GM10266 (cell line): ENCODE data around the gene KCTD10.

Experiments
- DNase-seq: peaks from one replicate; pipeline ENCODE4 v3.0.0; 2012; ENCODE audit errors: extremely low spot score
- TF ChIP-seq, protein P1 (sequence below): IDR thresholded peaks from 2 replicates; pipeline ENCODE4 v1.5.1; 2012; ENCODE audit warnings: mild to moderate bottlenecking, low read depth; ENCODE audit not compliant: control insufficient read depth, insufficient read depth; ENCODE audit errors: missing control alignments

KCTD10 gene

DNA sequence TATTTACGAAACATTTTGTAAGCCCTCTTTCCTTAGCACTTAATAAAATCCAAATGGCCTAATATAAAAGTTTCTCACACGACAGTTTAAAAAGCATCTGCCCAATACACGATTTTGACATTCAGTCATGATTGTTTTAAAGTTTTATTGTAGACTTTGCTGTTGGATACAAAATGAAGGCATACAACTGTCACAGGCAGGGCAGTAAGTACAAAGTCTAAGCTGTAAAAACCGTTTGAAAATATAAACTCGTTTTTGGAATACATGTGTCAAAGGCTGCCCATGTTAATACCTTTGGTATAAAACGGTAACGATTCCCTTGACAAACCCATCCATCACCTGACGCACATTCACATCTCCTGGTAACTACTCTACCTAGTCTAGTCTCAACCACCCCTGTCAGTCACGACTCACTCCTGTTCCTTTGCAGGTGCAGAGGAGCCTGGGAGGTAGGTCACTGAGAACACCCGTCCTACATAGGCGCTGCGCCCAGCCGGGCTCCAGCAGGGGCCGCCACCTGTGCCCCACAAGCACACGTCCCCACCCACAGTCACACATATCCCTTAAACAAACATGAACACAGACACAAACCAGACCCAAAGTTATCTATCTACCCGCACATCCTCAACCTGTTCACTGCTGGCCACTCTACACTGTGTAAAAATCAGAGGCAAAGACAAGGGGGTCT is 27.1 kb downstream of the KCTD10 start:
- TF ChIP-seq, protein P1, sequence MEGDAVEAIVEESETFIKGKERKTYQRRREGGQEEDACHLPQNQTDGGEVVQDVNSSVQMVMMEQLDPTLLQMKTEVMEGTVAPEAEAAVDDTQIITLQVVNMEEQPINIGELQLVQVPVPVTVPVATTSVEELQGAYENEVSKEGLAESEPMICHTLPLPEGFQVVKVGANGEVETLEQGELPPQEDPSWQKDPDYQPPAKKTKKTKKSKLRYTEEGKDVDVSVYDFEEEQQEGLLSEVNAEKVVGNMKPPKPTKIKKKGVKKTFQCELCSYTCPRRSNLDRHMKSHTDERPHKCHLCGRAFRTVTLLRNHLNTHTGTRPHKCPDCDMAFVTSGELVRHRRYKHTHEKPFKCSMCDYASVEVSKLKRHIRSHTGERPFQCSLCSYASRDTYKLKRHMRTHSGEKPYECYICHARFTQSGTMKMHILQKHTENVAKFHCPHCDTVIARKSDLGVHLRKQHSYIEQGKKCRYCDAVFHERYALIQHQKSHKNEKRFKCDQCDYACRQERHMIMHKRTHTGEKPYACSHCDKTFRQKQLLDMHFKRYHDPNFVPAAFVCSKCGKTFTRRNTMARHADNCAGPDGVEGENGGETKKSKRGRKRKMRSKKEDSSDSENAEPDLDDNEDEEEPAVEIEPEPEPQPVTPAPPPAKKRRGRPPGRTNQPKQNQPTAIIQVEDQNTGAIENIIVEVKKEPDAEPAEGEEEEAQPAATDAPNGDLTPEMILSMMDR = no peak
- no peak for DNase-seq

DNA sequence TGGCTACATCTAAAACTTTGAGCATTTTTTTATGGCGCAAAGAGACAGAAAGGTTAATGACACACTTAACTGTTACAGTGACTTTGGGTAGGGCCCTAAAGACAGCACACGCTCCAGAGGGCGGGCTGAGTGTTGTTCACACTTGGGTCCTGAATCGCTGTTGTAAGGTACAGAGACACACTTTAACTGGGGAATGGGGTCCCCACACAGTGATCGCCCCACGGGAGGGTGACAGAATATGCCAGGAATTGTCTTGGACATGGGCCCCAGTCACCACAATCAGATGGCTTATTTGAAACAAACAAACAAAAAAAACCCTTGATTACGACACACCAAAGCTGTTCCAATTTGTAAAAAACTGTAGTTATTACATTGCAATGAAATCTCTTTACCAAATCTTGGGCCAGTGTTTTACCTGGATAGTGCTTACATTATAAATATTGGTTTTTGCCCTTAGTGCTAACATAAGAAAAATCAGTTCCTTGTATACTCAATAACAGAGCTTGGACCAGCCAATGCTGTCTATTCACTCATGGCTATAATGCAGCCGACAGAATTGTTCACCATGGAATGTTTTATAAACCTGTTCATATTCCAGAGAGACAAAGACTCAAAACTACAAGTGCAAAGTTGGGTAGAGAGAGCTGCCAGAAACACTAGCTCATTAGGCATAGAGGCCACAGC is 28.3 kb downstream of the KCTD10 start:
- TF ChIP-seq, protein P1 = no peak
- DNase-seq = no peak

DNA sequence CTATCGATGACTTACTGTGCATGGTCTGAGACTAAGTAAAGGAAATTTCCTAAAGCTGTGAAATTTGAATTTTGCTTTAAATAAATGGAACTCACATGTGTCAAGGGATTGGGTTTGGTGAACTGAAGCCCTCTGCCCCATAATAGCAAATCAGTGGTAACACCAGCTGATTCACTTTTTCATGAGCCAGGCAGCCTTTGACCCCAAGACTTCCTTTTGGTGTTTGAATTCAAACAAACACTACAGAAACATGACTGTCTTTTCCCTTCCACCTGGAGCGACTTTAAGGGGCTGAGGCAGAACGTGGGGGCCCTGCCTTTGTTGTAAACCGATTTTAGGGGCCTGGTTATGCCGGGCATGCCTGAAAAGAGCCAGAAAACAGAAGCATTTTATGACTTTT is 28.8 kb downstream of the KCTD10 start:
- no peak for DNase-seq
- TF ChIP-seq, protein P1 = no peak

DNA sequence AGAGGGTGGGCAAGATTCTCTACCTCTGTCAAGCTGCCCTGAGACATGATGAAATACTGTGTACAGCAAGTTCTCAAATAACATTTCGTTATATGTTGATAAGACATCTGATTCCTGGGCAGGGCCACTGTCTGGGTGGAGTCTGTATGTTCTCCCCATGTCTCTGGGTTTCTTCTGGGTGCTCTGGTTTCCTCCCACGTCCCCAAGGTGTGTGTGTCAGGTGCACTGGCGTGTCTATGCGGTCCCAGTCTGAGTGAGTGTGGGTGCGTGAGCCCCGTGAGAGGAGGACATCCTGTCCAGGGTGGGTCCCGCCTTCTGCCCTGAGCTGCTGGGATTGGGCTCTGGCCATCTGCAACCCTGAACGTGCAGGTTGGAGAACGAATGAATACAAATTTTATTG is 29.6 kb downstream of the KCTD10 start:
- TF ChIP-seq, protein P1 = no peak
- DNase-seq = no peak

DNA sequence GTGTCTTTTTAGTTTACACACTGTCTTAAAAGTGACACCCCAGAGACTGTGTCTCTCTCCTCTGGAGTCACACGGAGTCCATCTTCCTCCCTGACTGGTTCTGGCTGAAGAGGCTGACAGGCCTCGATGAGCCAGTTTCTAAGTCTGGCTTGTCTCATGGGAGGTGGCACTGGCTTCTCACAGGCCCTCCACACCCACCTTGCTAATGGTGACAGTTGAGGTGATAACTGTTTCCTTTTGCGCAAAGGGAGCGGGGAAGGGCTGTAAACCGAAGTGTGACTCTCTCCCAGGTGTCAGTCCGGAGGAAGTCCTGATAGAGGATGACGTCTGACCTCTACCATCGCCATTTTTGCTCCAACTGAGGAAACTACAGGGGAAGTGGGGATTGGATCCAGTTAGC is 30.2 kb downstream of the KCTD10 start:
- DNase-seq = no peak
- TF ChIP-seq, protein P1 = no peak

DNA sequence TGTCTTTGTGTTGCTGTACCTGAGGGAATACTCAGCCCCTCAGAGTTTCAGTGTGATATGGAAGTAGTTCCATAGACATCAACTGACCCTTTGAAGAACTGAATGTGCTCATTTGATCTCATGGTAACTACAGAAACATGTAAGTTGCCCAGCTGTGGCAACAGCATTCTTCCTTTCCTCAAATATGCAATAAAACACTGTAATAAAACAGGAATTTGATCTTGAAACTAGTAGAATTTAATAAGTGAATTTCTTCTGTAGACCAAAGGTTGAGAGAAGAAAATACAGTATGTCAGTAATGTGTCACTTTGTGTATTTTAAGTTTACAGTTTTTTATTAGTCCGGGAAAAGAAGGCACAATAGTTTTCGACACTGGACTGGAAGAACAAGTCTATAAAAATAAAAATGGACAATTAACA is 31.9 kb downstream of the KCTD10 start:
- DNase-seq = no peak
- TF ChIP-seq, protein P1 = no peak

- TF ChIP-seq, protein P1 = no peak
- no peak for DNase-seq
Measured at GRCh38 chr12:109444259-109444658, 32.8 kb downstream of the KCTD10 start.
